Activated B cell treated with CpG ODN at 0.5 μM for 24 hours (primary cell): ENCODE results near the gene ZNF570. TPM values are rescaled to one million over a fixed set of nuclear protein-coding genes. Genes with fewer than 3 reads are reported as not detected.

ENCODE experiments used
- ATAC-seq: fragments of 200-7000 bp; cut with Tn5 transposase; one replicate; pipeline ENCODE4 v1.10.0; 2021; ENCODE audit warnings: low read depth, mild to moderate bottlenecking, moderate library complexity
- CTCF ChIA-PET: fragments of 350-600 bp; sonication (Branson Sonifier 250); formaldehyde crosslinking; loops from one replicate; lab custom pipeline; 2021; ENCODE audit warnings: antibody characterized with exemption; lab: Charles Lee
- POLR2A ChIA-PET: fragments of 350-600 bp; sonication (Branson Sonifier 250); formaldehyde crosslinking; loops from one replicate; lab custom pipeline; 2021; ENCODE audit warnings: antibody characterized with exemption; lab: Charles Lee
- DNase-seq: peaks from one replicate; pipeline ENCODE4 v3.0.0; 2022
- H3K27ac Mint-ChIP-seq: one replicate; pipeline ENCODE4 v1.8.0; 2020; ENCODE audit warnings: mixed read lengths
- H3K27me3 Mint-ChIP-seq: one replicate; pipeline ENCODE4 v1.8.0; 2021; ENCODE audit warnings: mixed read lengths
- H3K36me3 Mint-ChIP-seq: one replicate; pipeline ENCODE4 v1.8.0; 2021; ENCODE audit warnings: low read depth, mixed read lengths
- H3K4me1 Mint-ChIP-seq: one replicate; pipeline ENCODE4 v1.8.0; 2021; ENCODE audit warnings: mixed read lengths
- H3K4me3 Mint-ChIP-seq: one replicate; pipeline ENCODE4 v1.8.0; 2020; ENCODE audit warnings: mild to moderate bottlenecking, mixed read lengths
- H3K9me3 Mint-ChIP-seq: one replicate; pipeline ENCODE4 v1.8.0; 2020; ENCODE audit warnings: mixed read lengths
- intact Hi-C: fragments of 100-400 bp; cut with micrococcal nuclease; formaldehyde crosslinking; loops from one replicate; pipeline ENCODE4 v1.15.1; 2024
- total RNA-seq: library from RNA; stranded (reverse); gene quantifications from 2 replicates; pipeline ENCODE4 v1.2.3, GENCODE V29; 2022
- TF ChIP-seq, protein P1 (sequence below): fragments of 200-600 bp; IDR thresholded peaks from one replicate; pipeline ENCODE4 v1.8.0; 2022; ENCODE audit warnings: antibody characterized with exemption, mild to moderate bottlenecking

ZNF570 gene
- total RNA-seq, 1 donor from 2014 or later: 7.1 TPM

DNA sequence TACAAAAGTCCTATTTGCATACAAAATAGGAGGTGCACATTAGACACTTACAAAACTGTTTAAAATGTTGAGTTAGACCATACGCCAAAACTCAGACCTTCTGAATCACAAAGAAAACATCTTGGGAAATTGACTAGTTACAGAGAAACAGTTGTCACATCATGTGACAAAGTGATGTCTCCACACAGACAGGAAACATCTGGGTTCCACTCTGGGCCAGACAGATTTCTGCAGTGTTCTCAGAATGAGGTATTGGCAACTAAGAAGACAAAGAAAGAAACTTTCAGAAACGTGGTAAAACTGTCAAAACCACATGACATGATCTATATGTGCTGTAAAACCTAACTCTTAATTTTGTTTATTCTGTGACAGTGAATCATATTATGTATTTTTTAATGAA is 44.2 kb downstream of the ZNF570 start:
- H3K27me3 Mint-ChIP-seq: no peaks in the 10 kb centered on the region
- peaks cover 20% of the 10 kb centered on the region for H3K9me3 Mint-ChIP-seq
- no peak overlapping the region for H3K4me3 Mint-ChIP-seq
- no peaks in the 10 kb centered on the region for H3K4me1 Mint-ChIP-seq
- intact Hi-C loops: no loop called here
- TF ChIP-seq, protein P1, sequence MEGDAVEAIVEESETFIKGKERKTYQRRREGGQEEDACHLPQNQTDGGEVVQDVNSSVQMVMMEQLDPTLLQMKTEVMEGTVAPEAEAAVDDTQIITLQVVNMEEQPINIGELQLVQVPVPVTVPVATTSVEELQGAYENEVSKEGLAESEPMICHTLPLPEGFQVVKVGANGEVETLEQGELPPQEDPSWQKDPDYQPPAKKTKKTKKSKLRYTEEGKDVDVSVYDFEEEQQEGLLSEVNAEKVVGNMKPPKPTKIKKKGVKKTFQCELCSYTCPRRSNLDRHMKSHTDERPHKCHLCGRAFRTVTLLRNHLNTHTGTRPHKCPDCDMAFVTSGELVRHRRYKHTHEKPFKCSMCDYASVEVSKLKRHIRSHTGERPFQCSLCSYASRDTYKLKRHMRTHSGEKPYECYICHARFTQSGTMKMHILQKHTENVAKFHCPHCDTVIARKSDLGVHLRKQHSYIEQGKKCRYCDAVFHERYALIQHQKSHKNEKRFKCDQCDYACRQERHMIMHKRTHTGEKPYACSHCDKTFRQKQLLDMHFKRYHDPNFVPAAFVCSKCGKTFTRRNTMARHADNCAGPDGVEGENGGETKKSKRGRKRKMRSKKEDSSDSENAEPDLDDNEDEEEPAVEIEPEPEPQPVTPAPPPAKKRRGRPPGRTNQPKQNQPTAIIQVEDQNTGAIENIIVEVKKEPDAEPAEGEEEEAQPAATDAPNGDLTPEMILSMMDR: no peak
- no peak overlapping the region for H3K27ac Mint-ChIP-seq
- ATAC-seq (no peak), DNase-seq (no peak)
- ChIA-PET POLR2A (no interaction called here), CTCF (no interaction called here)
- peaks cover 56% of the 10 kb centered on the region for H3K36me3 Mint-ChIP-seq

DNA sequence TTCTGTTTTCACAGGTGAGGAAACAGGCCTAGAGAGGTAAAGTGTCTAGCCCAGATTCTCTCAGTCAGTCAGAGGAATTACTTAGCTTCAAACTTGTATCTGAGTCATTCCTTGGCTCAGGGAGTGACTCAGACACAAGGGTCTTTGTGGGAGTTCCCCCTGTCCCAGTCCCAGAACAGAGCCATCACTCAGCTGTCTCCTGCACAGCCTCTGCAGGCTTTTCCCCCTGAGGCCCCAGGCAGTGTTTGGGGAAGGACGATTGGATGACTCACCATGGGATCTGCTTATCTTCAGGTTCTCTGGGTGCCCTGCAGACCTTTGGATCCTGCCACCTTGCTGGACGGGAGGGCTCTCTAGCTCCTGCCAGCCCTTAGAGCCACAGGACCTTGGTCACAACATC is 50.7 kb downstream of the ZNF570 start:
- ATAC-seq (no peak), DNase-seq (no peak)
- peaks cover 61% of the 10 kb centered on the region for H3K36me3 Mint-ChIP-seq
- CTCF ChIA-PET: no interaction called here
- no peak overlapping the region for H3K4me3 Mint-ChIP-seq
- no peaks in the 10 kb centered on the region for H3K27me3 Mint-ChIP-seq
- intact Hi-C loops: no loop called here
- H3K4me1 Mint-ChIP-seq: no peaks in the 10 kb centered on the region
- no peak overlapping the region for H3K27ac Mint-ChIP-seq
- TF ChIP-seq, protein P1: no peak
- H3K9me3 Mint-ChIP-seq: peaks cover 21% of the 10 kb centered on the region
- POLR2A ChIA-PET: no interaction called here

DNA sequence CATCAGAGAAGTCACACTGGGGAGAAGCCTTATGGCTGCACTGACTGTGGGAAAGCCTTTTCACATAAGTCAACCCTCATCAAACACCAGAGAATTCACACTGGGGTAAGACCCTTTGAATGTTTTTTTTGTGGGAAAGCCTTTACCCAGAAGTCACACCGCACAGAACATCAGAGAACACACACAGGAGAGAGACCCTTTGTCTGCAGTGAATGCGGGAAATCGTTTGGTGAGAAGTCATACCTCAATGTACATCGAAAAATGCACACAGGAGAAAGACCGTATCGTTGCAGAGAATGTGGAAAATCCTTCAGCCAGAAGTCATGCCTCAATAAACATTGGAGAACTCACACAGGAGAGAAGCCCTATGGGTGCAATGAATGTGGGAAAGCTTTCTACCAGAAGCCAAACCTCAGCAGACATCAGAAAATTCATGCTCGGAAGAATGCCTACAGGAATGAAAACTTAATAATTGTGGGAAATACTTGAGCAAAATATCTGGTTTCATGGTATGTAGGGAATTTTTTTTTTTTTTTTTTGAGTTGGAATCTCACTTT is 68.3 kb downstream of the ZNF570 start:
- CTCF ChIA-PET: no interaction called here
- H3K9me3 Mint-ChIP-seq: peaks cover 47% of the 10 kb centered on the region
- intact Hi-C loops: no loop called here
- no peaks in the 10 kb centered on the region for H3K27me3 Mint-ChIP-seq
- no peak overlapping the region for H3K27ac Mint-ChIP-seq
- POLR2A ChIA-PET: interaction anchor here (0.7 kb wide), 1 partner anchor 1442 kb away, joined by 5 read pairs; no protein-coding TSS in a partner anchor
- no peaks in the 10 kb centered on the region for H3K4me1 Mint-ChIP-seq
- no peak for DNase-seq
- no peak overlapping the region for H3K4me3 Mint-ChIP-seq
- peaks cover 53% of the 10 kb centered on the region for H3K36me3 Mint-ChIP-seq
- TF ChIP-seq, protein P1: no peak
- no peak for ATAC-seq

Other genes starting within 250 kb of the ZNF570 start
- gene ZNF527, start 98.3 kb upstream of the ZNF570 start, total RNA-seq: 6.3 and 8.1 TPM in 2 replicates
- gene ZNF569, start 1.9 kb upstream of the ZNF570 start, total RNA-seq: 6.1 and 6.8 TPM in 2 replicates
- gene ZNF793, start 37.6 kb downstream of the ZNF570 start, total RNA-seq: 8.4 and 8.7 TPM in 2 replicates
- 5.0 and 5.2 TPM in 2 replicates for gene ZNF571, start 125.4 kb downstream of the ZNF570 start, total RNA-seq
- gene ZNF540, start 125.5 kb downstream of the ZNF570 start, total RNA-seq: 1.9 and 2.9 TPM in 2 replicates
- 13.7 and 16.4 TPM in 2 replicates for gene ZFP30, start 186.1 kb downstream of the ZNF570 start, total RNA-seq